GM10248 (cell line): ENCODE results near the gene ZFR.
"Not testable (repeated sequence)": the region's sequence is repeated elsewhere in the genome, so short reads cannot be mapped to it uniquely, and the experiment has no call there.

Source experiments
- CTCF ChIA-PET: fragments of 300-600 bp; sonication (Branson Sonifier 250); formaldehyde crosslinking; extraction: SDS; loops from one replicate; lab custom pipeline; 2021; ENCODE audit warnings: antibody characterized with exemption; lab: Yijun Ruan, JAX
- POLR2A ChIA-PET: fragments of 350-650 bp; sonication (Branson Sonifier 250); formaldehyde crosslinking; extraction: SDS; loops from one replicate; lab custom pipeline; 2020; ENCODE audit warnings: antibody characterized with exemption; lab: Yijun Ruan, JAX
- DNase-seq: peaks from one replicate; pipeline ENCODE4 v3.0.0; 2012; ENCODE audit errors: extremely low spot score
- CTCF ChIP-seq: IDR thresholded peaks from 2 replicates; pipeline ENCODE4 v1.5.1; 2012; ENCODE audit warnings: mild to moderate bottlenecking, low read depth; ENCODE audit errors: extremely low read depth, missing control alignments, control extremely low read depth

The ZFR gene

DNA sequence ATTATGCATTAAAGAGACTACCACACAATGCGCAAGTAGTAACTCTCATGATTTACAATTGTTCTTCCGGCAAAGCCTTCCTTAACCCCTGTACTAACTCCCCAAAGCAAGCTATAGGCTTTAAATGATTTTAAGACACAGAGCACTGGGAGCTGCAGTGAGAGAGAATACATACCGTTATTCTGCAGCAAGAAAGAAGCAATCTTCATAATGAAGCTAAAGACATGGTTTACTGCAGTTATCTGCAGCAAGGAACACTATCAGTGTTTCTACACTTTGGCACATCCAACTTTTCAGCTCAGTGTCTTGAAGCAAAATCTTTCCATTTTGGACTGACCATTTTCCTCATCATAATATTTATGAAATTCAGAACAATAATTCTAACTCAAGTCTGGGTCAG, 61.0 kb downstream of the ZFR start:
- POLR2A ChIA-PET: no interaction called here
- DNase-seq: no peak
- CTCF ChIA-PET: interaction anchor here (1.1 to 2.6 kb wide), 7 partner anchors 10 to 54 kb away, joined by 3 to 14 read pairs (median 4); no protein-coding TSS in a partner anchor
- no peak for TF ChIP-seq CTCF

- TF ChIP-seq CTCF: no peak
- ChIA-PET CTCF (interaction anchor here (1.1 to 2.6 kb wide), 8 partner anchors 9 to 54 kb away, joined by 3 to 14 read pairs (median 4); no protein-coding TSS in a partner anchor), POLR2A (no interaction called here)
- DNase-seq: no peak
Measured at GRCh38 chr5:32383065-32383464, 61.5 kb downstream of the ZFR start.

DNA sequence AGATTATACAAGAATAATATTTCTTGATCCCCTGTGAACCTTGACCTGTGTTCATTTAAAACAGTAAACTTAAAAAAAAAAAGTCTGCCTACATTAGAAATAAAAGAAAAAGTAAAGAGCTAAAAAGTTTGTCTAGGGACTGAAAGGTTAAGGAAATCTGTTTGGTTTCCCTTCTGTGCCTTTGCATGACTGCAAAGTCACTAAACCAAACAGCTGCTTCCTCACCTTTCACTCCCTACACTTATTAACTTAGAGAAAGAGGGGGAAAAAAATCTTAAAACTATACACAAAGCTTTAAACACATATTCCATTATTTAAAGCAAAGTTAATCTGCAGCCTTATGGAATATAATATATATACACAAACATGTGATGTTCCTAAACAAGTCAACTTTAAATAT, 65.1 kb downstream of the ZFR start:
- POLR2A ChIA-PET: interaction anchor here (0.7 kb wide), 1 partner anchor 15 kb away, joined by 3 read pairs; no protein-coding TSS in a partner anchor
- CTCF ChIA-PET: interaction anchor here (0.7 to 1.8 kb wide), 10 partner anchors 8 to 247 kb away, joined by 3 to 9 read pairs (median 4); no protein-coding TSS in a partner anchor
- no peak for DNase-seq
- no peak for TF ChIP-seq CTCF

GRCh38 chr5:32378966-32379365, 65.6 kb downstream of the ZFR start:
- ChIA-PET POLR2A (no interaction called here), CTCF (interaction anchor here (0.7 to 1.8 kb wide), 9 partner anchors 9 to 248 kb away, joined by 3 to 9 read pairs (median 3); no protein-coding TSS in a partner anchor)
- DNase-seq: no peak
- no peak for TF ChIP-seq CTCF

- no peak for TF ChIP-seq CTCF
- DNase-seq: no peak
- ChIA-PET CTCF (interaction anchor here (1.9 kb wide), 1 partner anchor 13 kb away, joined by 4 read pairs; no protein-coding TSS in a partner anchor), POLR2A (no interaction called here)
Measured at GRCh38 chr5:32369542-32370155, 74.9 kb downstream of the ZFR start.

DNA sequence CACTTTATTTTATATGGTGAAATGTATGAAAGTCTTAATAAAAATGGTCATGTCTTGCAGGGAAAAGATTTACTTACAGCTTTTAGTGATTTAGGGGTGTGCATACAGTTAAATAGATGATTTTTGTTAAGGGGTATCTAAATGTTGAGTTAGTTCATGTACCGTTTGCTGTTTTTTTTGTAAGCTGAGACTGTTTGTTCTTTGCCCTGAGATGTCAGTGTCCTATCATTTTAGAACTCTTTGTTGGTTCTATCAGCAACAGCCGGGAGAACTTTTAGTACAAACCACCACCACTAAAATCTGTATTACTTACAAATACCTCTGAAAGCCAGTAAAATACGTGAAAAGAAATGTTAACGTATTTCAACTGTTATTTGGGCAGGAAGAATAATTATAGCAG, 75.5 kb downstream of the ZFR start:
- TF ChIP-seq CTCF: no peak
- POLR2A ChIA-PET: no interaction called here
- DNase-seq: no peak
- CTCF ChIA-PET: interaction anchor here (1.7 to 1.8 kb wide), 2 partner anchors 11 to 19 kb away, joined by 4 read pairs; no protein-coding TSS in a partner anchor

- CTCF ChIA-PET: interaction anchor here (1.3 to 1.8 kb wide), 6 partner anchors 10 to 135 kb away, joined by 3 to 7 read pairs (median 4); no protein-coding TSS in a partner anchor
- DNase-seq, POLR2A ChIA-PET: not testable (repeated sequence)
Measured at GRCh38 chr5:32367271-32367670, 77.3 kb downstream of the ZFR start.
